ENCODE measurements around the gene OSBPL5. TPM values are rescaled to one million over a fixed set of nuclear protein-coding genes. Genes with fewer than 3 reads are reported as not detected.

The OSBPL5 gene
- total RNA-seq, 4 donors from 2014 or later = 39.9 to 94.0 (median 66.4) TPM

GRCh38 chr11:3158131-3158591 is 6.9 kb downstream of the OSBPL5 start:
- ATAC-seq = no peak
- H3K27ac ChIP-seq = peak overlapping the region in 3 of 4 donors; percentile 93 to 95 (median 94)

GRCh38 chr11:3157381-3158130 is 7.6 kb downstream of the OSBPL5 start:
- Histone ChIP-seq H3K27ac (peak overlapping the region in 3 of 4 donors; percentile 80 to 94 (median 93)), H3K27me3 (no peaks in the 10 kb centered on the region), H3K9me3 (no peaks in the 10 kb centered on the region), H3K4me1 (peaks cover 0 to 100% (median 58%) of the 10 kb centered on the region in 3 donors), H3K4me3 (no peak overlapping the region), H3K36me3 (peaks cover 0 to 5% of the 10 kb centered on the region in 2 donors)
- WGBS, 2 donors (ENCODE audit: low coverage in 1 of 2) = 80 to 92% methylated on average over 2 of the region's 22 CpGs
- TF ChIP-seq EP300 (IDR thresholded peaks at IDR 0.05) (no peak), POLR2A (IDR thresholded peaks at IDR 0.05) (no peak), CTCF (IDR thresholded peaks at IDR 0.05) (no peak), POLR2AphosphoS5 (IDR thresholded peaks at IDR 0.05) (no peak)
- no peak for ATAC-seq

More at GRCh38 chr11:3158131-3158591, 6.9 kb downstream of the OSBPL5 start:
- Histone ChIP-seq H3K4me3 (no peak overlapping the region), H3K9me3 (no peaks in the 10 kb centered on the region), H3K36me3 (peaks cover 0 to 5% of the 10 kb centered on the region in 2 donors), H3K4me1 (peaks cover 0 to 100% (median 61%) of the 10 kb centered on the region in 3 donors), H3K27me3 (no peaks in the 10 kb centered on the region)
- no peak for TF ChIP-seq CTCF (IDR thresholded peaks at IDR 0.05)
- TF ChIP-seq EP300 (IDR thresholded peaks at IDR 0.05) = no peak
- TF ChIP-seq POLR2AphosphoS5 (IDR thresholded peaks at IDR 0.05) = no peak
- TF ChIP-seq POLR2A (IDR thresholded peaks at IDR 0.05) = no peak
- WGBS, 2 donors (ENCODE audit: low coverage in 1 of 2) = 80% methylated on average over 2 of the region's 18 CpGs; no CpG with 5 or more reads in 1 of the 2 donors

GRCh38 chr11:3156661-3157311 is 8.3 kb downstream of the OSBPL5 start:
- peak overlapping the region; percentile 39 to 94 (median 86) for H3K27ac ChIP-seq
- ATAC-seq = no peak
- peak overlapping the region in 1 of 2 donors; percentile 45 for H3K4me3 ChIP-seq
- peaks cover 0 to 100% (median 54%) of the 10 kb centered on the region in 3 donors for H3K4me1 ChIP-seq
- 75% methylated on average over 2 of the region's 31 CpGs; no CpG with 5 or more reads in 1 of the 2 donors for WGBS, 2 donors (ENCODE audit: low coverage in 1 of 2)
- TF ChIP-seq EP300 (IDR thresholded peaks at IDR 0.05) = no peak
- no peak for TF ChIP-seq POLR2A (IDR thresholded peaks at IDR 0.05)
- TF ChIP-seq CTCF (IDR thresholded peaks at IDR 0.05) = no peak
- TF ChIP-seq POLR2AphosphoS5 (IDR thresholded peaks at IDR 0.05) = no peak
- no peaks in the 10 kb centered on the region for H3K9me3 ChIP-seq
- H3K27me3 ChIP-seq = no peaks in the 10 kb centered on the region
- peaks cover 0 to 7% of the 10 kb centered on the region in 2 donors for H3K36me3 ChIP-seq

- H3K9me3 ChIP-seq = no peaks in the 10 kb centered on the region
- ATAC-seq = no peak
- peak overlapping the region in 1 of 2 donors; percentile 45 for H3K4me3 ChIP-seq
- no peaks in the 10 kb centered on the region for H3K27me3 ChIP-seq
- TF ChIP-seq POLR2AphosphoS5 (IDR thresholded peaks at IDR 0.05) = peak; percentile 70
- no peak for TF ChIP-seq POLR2A (IDR thresholded peaks at IDR 0.05)
- no peak for TF ChIP-seq EP300 (IDR thresholded peaks at IDR 0.05)
- H3K36me3 ChIP-seq = peaks cover 0 to 11% of the 10 kb centered on the region in 2 donors
- peaks cover 0 to 100% (median 49%) of the 10 kb centered on the region in 3 donors for H3K4me1 ChIP-seq
- peak overlapping the region; percentile 39 to 94 (median 86) for H3K27ac ChIP-seq
- WGBS, 2 donors (ENCODE audit: low coverage in 1 of 2) = 51 to 61% methylated on average over 6 to 12 of the region's 14 CpGs
Measured at GRCh38 chr11:3156282-3156660, 8.8 kb downstream of the OSBPL5 start.

GRCh38 chr11:3155691-3156258 is 9.3 kb downstream of the OSBPL5 start:
- H3K4me1 ChIP-seq = peaks cover 0 to 100% (median 46%) of the 10 kb centered on the region in 3 donors
- H3K27ac ChIP-seq = peak overlapping the region; percentile 15 to 94 (median 86)
- H3K4me3 ChIP-seq = peak overlapping the region in 1 of 2 donors; percentile 45
- 48 to 60% methylated on average over 1 to 9 of the region's 16 CpGs for WGBS, 2 donors (ENCODE audit: low coverage in 1 of 2)
- no peaks in the 10 kb centered on the region for H3K27me3 ChIP-seq
- no peaks in the 10 kb centered on the region for H3K9me3 ChIP-seq
- no peak for TF ChIP-seq CTCF (IDR thresholded peaks at IDR 0.05)
- TF ChIP-seq EP300 (IDR thresholded peaks at IDR 0.05) = no peak
- no peak for TF ChIP-seq POLR2AphosphoS5 (IDR thresholded peaks at IDR 0.05)
- no peak for TF ChIP-seq POLR2A (IDR thresholded peaks at IDR 0.05)
- no peak for ATAC-seq
- peaks cover 0 to 14% of the 10 kb centered on the region in 2 donors for H3K36me3 ChIP-seq
